ENCODE measurements around the gene CRISP1.
"Not testable (repeated sequence)": the region's sequence is repeated elsewhere in the genome, so short reads cannot be mapped to it uniquely, and the experiment has no call there.

The CRISP1 gene

GRCh38 chr6:49839957-49840356, 26.4 kb downstream of the CRISP1 start:
- DNase-seq (ENCODE audit: low read depth): no peak

- DNase-seq (ENCODE audit: low read depth): no peak
Measured at GRCh38 chr6:49839162-49839561, 27.2 kb downstream of the CRISP1 start.

- no peak for DNase-seq (ENCODE audit: low read depth)
Measured at GRCh38 chr6:49835140-49835539, 31.2 kb downstream of the CRISP1 start.

- DNase-seq (ENCODE audit: low read depth): no peak
Measured at GRCh38 chr6:49833386-49833785, 32.9 kb downstream of the CRISP1 start.

GRCh38 chr6:49826743-49827406, 39.5 kb downstream of the CRISP1 start:
- no peak for DNase-seq (ENCODE audit: low read depth)

- DNase-seq (ENCODE audit: low read depth): no peak
Measured at GRCh38 chr6:49815166-49815565, 51.2 kb downstream of the CRISP1 start.

- no peak for DNase-seq (ENCODE audit: low read depth)
Measured at GRCh38 chr6:49813248-49813647, 53.1 kb downstream of the CRISP1 start.

GRCh38 chr6:49806145-49806544, 60.2 kb downstream of the CRISP1 start:
- no peak for DNase-seq (ENCODE audit: low read depth)

- no peak for DNase-seq (ENCODE audit: low read depth)
Measured at GRCh38 chr6:49805246-49805645, 61.1 kb downstream of the CRISP1 start.

GRCh38 chr6:49801525-49801924, 64.8 kb downstream of the CRISP1 start:
- no peak for DNase-seq (ENCODE audit: low read depth)

GRCh38 chr6:49799090-49799489, 67.2 kb downstream of the CRISP1 start:
- DNase-seq (ENCODE audit: low read depth): no peak

GRCh38 chr6:49796842-49797455, 69.4 kb downstream of the CRISP1 start:
- DNase-seq (ENCODE audit: low read depth): not testable (repeated sequence)

- DNase-seq (ENCODE audit: low read depth): no peak
Measured at GRCh38 chr6:49790341-49790740, 76.0 kb downstream of the CRISP1 start.

- no peak for DNase-seq (ENCODE audit: low read depth)
Measured at GRCh38 chr6:49787176-49787575, 79.2 kb downstream of the CRISP1 start, which contains the start of gene PGK2. TSS of gene PGK2 (minus strand) at chr6:49787285. CDS start at chr6:49787187, 98 bp downstream.

GRCh38 chr6:49784272-49784671, 82.1 kb downstream of the CRISP1 start:
- no peak for DNase-seq (ENCODE audit: low read depth)

Data from activated T-cell treated with anti-CD3 and anti-CD28 coated beads for 48 hours (primary cell).